Measurements from ENCODE around the gene RNF26.

RNF26 gene

DNA sequence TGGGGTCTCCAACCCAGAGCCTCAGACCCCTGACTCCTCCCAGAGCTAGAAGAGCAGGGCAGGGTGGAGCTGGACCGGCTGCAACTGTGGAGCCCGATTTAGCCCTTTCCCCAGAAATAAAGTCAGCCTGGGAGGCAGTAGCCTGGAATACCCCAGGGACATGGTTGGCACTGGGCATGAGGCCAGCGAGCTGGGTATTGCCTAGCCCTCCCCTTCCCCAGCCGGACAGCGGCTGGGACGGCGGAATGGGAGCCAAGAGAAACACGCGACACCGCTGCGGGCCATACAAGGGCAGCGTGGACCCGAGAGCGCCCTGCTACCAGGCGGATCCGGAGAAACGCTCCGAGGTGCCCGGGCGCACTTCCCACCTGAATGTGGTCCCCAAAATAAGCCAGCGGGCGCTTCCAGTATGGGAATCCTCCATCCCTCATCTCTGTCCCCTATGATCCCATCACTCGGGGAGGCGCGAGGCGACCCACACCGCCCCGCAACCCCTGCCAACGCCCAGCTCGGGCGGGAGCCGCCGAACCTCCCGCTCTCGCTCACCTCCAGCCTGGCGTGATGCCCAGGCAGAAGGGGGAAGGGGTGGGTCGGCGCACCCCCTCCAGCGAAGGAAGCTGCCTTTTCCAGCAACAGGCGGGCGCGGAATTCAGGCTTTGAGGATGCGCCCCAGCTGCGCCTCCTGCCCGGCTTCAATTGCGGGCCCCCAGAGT is 18.2 kb upstream of the RNF26 start:
- no peak for DNase-seq (ENCODE audit: low read depth)

DNA sequence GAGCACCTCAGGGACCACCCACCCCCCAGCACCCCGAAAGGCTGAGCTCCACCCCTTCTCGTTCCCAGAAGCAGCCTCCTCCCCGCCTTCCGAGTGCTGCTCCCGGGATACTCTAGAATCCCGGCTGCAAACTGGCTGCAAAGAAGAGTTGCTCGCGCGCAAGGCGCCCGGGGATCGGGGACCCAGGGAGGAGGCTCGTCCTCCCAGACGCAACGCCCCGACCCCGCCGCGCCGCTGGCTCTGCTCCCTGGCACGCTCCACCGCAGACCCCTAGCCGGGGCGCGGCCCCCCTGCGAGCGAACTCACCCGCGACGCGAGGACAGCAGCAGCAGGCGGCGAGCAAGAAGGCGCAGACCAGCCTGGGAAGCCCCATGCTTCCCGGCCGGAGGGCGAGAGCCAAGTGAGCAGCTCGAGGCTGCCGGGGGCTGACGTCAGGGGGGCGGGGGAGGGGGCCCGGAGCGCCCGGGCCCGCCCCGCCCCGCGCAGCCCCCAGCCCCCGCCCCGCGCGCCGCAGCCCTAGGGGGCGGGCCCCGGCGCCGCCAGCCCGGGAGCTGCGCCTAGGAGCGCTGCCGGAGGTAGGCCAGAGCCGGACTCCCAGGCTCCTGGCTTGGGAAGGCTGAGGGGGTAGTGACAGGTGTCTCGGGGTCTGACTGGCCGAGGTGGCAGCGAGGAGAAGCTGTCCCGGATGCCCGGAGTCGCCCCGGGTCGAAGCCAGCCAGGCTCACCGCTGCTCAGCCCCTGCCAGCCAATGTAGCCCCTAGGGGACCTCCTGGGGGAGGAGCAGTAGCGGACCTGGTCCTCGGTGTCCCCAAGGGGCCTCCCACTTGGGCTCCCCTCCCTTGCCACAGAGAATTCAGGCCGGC is 17.4 kb upstream of the RNF26 start, which contains the start of gene MCAM:
MCAM (minus strand) TSS at position 402 of the 863 bp plus-strand sequence; CDS start at position 373, 29 bp downstream.
- DNase-seq (ENCODE audit: low read depth): no peak

DNA sequence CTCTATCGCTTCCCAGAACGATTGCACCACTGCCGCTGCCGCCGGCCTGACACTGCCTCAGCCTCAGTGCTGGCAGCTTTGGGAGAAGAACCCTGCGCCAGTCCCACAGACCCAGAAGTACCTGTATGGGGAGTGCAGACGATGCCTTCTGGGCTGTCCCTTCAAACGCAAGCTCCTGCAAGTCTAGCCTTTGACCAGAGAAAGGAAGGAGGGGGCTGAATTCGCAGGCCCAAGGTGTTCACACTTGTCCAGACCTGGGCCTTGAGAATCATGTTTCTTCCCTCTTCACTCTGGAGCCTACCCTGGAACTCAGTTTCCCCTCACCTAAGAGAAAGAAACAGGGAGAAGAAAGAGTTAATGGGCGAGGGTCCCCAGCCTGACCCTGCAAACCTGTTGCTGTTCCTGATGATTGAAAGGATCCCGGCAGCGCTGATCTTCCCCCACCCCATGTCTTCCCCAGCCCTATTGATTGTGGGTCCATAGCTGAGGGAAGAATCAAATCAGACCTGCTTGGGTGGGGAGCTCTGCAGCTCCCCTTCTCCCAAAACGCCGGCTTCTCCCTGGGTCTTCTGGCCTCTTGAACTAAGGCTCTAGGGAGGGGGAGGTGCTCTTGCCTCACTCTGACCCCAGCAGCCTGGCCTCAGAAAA is 16.6 kb upstream of the RNF26 start:
- no peak for DNase-seq (ENCODE audit: low read depth)

- no peak for DNase-seq (ENCODE audit: low read depth)
These were observed 15.8 kb upstream of the RNF26 start for GRCh38 chr11:119318240-119319135.

DNA sequence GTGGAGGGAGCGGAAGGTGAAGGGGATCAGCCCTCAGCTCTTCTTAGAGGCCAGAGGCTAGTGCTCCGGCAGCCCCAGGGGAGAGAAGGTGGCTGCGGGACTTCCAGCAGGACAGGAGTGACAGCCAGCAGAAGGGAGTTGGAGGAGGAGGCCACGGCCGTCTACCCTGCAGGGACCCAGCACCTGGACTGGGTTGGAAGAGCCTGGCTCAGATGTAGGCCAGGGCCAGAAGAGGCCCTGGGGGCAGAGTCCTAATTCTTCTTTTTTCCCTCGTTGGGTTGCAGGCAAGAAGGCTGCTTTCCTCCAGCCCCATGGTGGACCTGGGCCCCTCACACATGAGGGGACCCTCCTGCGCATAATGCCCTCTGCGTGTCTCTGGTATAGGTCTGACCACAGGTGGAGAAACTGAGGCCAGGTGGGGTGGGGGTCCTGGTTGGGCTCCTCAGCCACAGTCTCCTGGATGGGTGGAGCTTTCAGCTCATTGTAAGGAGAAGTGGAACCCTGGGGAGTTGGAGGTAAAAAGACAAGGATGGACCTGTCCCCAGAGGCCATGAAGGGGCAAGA is 15.1 kb upstream of the RNF26 start:
- no peak for DNase-seq (ENCODE audit: low read depth)

- no peak for DNase-seq (ENCODE audit: low read depth)
These were observed 14.6 kb upstream of the RNF26 start for GRCh38 chr11:119319700-119320239.

- DNase-seq (ENCODE audit: low read depth): no peak
These were observed 14.0 kb upstream of the RNF26 start for GRCh38 chr11:119320240-119320775.

GRCh38 chr11:119320776-119321524 is 13.4 kb upstream of the RNF26 start:
- no peak for DNase-seq (ENCODE audit: low read depth)

- no peak for DNase-seq (ENCODE audit: low read depth)
These were observed 12.0 kb upstream of the RNF26 start for GRCh38 chr11:119322360-119322739.

- DNase-seq (ENCODE audit: low read depth): no peak
These were observed 11.3 kb upstream of the RNF26 start for GRCh38 chr11:119322921-119323531.

GRCh38 chr11:119323532-119324033 is 10.7 kb upstream of the RNF26 start:
- DNase-seq (ENCODE audit: low read depth): no peak

GRCh38 chr11:119324189-119324588 is 10.1 kb upstream of the RNF26 start:
- no peak for DNase-seq (ENCODE audit: low read depth)

- no peak for DNase-seq (ENCODE audit: low read depth)
These were observed 5.0 kb upstream of the RNF26 start for GRCh38 chr11:119329320-119329719.

- no peak for DNase-seq (ENCODE audit: low read depth)
These were observed 4.1 kb upstream of the RNF26 start for GRCh38 chr11:119330237-119330636.

GRCh38 chr11:119332111-119332765 is 2.1 kb upstream of the RNF26 start:
- no peak for DNase-seq (ENCODE audit: low read depth)

GRCh38 chr11:119335091-119335654 is 846 bp downstream of the RNF26 start:
- no peak for DNase-seq (ENCODE audit: low read depth)

DNA sequence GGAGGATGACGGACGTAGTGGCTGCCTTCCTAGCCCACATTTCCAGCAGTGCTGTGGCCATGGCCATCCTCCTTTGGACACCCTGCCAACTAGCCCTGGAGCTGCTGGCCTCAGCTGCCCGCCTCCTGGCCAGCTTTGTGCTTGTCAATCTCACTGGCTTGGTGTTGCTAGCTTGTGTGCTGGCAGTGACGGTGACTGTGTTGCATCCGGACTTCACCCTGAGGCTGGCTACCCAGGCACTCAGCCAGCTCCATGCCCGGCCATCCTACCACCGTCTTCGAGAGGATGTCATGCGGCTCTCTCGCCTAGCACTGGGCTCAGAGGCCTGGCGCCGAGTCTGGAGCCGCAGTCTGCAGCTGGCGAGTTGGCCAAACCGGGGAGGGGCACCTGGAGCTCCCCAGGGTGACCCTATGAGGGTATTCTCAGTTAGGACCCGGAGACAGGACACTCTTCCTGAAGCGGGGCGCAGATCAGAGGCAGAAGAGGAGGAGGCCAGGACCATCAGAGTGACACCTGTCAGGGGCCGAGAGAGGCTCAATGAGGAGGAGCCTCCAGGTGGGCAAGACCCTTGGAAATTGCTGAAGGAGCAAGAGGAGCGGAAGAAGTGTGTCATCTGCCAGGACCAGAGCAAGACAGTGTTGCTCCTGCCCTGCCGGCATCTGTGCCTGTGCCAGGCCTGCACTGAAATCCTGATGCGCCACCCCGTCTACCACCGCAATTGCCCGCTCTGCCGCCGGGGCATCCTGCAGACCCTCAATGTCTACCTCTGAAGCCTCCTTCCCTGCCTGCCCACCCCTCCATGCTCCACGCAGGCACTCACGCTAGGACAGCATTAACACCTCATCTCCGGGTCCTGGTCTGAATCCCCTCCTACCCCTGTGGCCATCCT is 1.6 kb downstream of the RNF26 start:
- no peak for DNase-seq (ENCODE audit: low read depth)
